Stimulated activated CD4-positive, alpha-beta T cell treated with anti-CD3 and anti-CD28 coated beads, Interleukin-1b, Interleukin-23, amount 100 ng/mL, for 1 hour (primary cell): Measurements from ENCODE around the gene SOX15.
A peak's percentile ranks its signal among the peaks of the same experiment; 100 is the strongest.
"Not testable (repeated sequence)": the region's sequence is repeated elsewhere in the genome, so short reads cannot be mapped to it uniquely, and the experiment has no call there.

Experiments
- DNase-seq, 2 donors: peaks; one replicate each; pipeline ENCODE4 v3.0.0-alpha.2; 2020; ENCODE audit warnings: low read depth in 2 of 2

The SOX15 gene

DNA sequence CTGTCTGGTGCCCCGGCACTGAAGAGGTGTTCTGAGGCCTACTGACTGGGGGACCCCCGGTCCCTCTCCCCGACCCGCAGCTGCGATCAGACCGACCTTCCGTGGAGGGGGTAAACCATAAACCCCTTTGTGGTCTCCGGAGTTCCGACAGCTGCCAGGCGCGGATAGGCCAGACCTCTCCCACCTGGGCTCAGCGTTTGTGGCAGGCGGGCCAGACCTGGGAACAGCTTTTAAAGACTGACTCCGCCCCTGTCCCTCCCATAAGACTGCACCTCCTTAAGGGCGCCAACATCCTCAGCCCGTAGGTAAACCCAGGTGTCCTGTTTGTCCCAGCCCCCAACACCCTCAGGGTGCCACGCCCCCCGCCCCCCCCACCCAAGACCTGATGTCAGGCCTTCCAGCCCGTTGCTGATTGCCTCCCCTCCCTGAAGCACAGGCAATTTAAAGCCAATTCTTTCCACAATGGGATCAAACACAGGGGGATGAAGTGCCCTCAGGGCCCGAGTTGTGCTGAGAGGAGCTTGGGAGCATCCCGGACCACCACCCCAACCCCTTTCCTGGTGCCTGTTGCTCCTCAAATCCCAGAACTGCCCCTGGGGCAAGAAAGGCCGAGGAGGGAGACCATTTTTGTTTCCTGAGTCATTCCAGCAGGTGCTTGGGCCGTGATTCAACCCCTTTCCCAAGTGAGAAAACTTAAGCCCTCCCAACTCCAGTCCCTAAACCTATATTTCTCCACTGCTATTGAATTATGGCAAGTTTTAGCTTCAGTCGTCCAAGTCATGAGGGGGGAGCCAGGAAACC, at the start of gene SOX15:
Gene SOX15, minus strand, starts transcription at position 204 of the 801 bp plus-strand sequence. CDS start 418 bp downstream, outside the sequence.
- no peak for DNase-seq

DNA sequence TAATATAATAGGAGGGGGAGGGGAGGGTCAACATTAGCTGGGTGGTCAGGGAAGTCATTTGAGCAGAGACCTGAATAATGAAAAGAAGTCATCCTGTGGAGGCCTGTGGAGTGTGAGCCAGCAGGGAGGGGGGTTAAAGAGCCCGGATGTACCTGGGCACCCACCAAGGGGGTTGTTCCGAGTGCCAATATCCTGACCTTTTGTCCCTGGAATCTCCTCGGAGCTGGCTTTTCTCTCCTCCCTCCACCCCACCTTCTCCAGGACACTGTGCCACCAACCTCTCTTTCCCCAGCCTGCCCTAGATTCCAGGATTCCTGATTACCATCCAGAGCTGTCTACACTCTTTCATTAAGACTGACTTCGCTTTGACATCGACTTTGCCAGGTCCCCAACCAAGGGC, 46.3 kb upstream of the SOX15 start:
- no peak for DNase-seq

DNA sequence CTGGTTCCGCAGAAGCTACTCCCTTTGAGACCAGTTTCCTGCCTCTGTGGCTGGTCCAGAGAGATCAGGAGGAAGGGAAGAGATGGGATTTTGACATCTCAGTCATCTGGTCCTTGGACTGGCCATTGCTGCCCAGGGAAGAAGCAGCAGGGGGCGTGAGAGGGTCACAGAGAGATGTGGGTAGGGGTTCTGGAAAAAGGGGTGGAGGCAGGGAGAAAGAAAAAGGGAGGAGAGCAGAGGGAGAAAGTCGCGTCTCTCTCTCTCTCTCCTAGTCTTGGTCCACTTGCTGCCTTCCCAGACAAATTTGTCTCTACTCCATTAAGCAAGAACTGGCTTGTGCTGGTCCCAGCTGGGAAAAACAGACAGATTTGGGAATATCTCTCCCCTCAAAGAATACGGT, 44.5 kb upstream of the SOX15 start:
- no peak for DNase-seq

DNA sequence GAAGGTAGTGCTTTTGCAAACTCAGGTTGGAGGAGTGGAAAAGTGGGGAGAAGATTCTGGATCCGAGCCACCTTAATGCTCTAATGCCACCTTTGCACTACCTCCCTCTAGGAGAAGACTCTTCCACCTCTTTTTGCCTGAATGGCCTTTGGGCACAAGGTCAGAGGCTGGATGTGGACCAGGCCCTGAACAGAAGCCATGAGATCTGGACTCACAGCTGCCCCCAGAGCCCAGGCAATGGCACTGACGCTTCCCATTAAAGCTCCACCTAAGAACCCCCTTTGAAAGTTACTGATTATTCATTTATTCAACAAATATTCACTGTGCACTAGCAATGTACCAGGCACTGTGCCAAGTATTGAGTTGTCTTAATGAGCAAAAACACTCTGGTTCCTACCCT, 43.2 kb upstream of the SOX15 start:
- DNase-seq, result no peak

DNA sequence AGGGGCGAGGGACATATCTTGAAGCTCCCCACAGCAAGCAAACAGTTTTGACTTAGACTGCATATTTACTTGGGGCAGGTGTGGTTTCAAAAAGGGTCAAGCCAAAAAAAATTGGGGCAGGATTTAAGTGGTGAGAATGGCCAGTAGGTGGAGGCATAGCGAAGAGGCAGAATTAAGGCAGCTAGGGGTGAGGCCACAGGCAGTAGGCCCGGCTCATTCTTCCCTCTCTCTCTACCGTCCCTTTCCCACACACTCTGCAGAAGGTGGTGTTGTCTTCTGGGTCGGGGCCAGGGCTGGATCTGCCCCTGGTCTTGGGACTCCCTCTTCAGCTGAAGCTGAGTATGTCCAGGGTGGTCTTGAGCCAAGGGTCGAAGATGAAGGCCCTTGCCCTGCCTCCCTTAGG, 42.6 kb upstream of the SOX15 start:
- no peak for DNase-seq

DNA sequence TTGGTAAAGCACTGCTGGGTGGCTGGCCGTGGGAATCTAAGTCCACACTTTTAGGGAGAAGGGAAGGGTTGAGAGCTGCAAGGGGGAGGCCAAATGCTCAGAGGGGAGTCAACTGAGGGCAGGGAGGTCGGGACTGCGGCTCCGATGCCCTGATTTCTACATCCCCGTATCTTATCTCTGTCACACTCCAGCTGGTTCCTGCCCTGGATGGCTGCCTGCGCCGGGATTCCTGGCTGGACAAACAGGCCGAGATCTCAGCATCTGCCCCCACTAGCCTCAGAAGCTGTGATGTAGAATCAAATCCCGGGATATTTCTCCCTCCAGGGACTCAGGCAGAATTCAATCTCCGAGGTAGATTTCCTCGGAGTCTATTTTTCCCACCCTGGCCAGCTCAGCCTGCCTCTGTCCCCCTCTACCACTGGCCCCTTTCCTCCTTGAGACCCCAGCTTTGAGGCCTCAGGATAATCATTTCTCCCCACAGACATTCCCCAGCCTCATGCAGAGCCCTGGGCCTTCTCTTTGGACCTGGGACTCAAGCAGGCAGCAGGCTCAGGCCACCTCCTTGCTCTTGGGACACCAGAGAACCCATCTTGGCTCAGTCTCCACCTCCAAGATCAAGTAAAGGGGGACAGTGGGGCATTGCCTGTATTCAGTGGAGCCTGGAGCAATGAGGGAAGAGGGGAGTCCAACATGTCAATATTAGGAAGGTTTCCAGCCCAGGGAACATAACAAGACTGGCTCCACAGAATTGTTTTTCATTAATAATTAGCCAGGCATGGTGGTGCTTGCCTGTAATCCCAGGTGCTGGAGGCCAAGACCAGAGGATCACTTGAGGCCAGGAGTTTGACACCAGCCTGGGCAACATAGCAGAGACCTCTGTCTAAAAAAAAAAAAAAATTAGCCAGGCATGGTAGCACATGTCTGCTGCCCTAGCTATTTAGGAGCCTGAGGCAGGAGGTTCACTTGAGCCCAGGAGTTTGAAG, 41.8 kb upstream of the SOX15 start:
- DNase-seq, result no peak

DNA sequence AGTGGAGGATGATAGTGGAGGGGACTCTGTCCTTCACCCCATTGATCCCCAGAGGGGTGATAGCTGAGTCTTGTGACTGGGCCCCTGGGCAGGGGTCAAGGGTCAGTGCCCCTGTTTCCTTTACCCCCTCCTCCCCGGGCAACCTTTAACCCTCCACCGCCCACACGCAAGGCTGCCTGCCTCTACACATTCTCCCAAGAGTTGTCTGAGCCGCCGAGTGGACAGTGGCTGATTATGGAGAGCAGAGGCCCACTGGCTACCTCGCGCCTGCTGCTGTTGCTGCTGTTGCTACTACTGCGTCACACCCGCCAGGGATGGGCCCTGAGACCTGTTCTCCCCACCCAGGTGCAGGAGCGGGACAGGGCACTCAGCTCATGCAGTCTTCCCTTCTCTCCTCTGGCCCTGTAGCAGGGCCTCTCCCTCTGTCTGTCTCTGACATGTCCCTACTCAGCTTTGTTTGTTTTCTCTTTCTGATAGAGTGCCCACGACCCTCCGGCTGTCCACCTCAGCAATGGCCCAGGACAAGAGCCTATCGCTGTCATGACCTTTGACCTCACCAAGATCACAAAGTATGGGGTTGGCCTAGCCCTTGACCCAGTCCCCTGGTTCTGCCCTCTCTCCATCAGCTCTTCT, 40.2 kb upstream of the SOX15 start, which contains the start of gene SHBG:
Gene SHBG, plus strand, starts transcription at position 197 of the 633 bp plus-strand sequence. Its CDS starts 38 bp downstream, at position 235.
- no peak for DNase-seq

DNA sequence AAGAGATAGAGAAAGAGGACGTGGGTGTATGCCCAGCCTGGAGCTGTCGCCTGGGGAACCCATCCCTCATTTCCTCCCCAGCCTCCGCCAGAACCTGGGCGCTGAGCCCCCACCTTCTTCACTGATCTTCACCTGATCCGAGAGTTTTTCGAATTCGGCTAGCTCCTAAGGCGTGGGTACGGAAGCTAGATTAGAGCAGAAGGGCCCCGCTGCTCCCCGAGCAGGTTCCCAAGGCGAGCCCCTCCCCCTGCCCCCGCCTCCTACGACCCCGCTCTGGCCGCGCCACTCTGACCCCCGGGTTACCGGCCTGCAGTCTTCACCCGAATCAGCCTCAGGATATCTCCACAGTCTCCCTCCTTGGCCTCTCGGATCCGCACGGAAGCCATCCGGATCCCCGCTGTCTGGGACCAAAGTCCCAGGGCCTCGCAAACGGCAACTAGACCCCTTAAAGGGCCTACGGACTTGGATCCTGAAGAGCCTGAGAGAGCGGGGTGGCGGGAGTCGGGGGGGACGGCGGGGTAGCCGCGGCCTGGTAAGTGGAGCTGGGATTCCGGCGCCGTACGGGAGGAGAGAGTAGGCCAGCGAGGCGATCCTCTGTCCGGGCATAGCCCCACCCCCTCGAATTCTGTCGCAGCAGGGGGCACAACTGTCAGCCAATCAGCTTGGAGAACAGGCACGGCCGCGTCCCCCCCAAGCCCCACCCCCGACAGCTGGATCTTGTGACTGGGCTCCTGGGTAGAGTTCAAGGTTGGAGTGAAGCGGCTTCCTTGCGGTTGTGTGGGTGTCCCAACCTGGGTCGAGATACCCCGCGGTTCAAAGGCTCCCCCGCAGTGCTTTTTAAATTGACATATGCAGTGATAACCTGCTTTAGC, 37.6 kb upstream of the SOX15 start, which contains the start of gene SAT2:
Gene SAT2, minus strand, starts transcription at position 572 of the 872 bp plus-strand sequence. Its CDS starts 186 bp downstream, at position 386.
- peak; percentile 55 to 69 for DNase-seq

DNA sequence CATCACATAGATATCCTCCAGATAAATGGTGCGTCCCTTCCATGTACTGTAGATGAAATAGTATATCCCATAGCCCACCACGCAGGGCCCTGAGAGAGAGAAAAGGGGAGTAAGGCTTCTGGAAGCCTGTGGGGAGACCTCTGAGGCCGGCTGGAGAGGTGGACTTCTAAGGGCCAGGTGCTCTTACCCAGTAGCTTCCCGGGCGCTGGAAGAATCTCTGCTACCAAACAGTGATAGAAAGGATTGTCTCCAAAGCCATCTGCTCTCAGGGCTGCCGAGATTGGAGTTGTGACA, 37.0 kb upstream of the SOX15 start:
- no peak for DNase-seq

DNA sequence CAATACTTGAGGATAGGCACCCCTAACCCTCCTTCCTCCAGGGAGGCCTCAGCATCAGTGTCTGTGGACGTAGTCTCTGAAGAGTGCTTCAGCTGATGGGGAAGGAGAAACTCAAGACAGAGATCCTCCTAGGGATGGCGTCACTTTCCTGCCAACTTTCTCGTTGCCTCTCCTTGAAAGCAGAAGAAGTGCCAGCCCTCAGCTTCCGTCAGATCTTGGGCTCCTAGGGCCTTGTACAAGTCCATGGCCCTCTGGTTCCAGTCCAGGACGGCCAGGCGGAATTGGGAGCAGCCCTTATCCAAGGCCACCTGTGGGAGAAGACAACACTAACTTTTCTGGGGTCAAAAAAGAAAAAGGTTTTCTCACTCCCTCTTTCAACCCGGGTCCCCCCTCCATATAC, 36.4 kb upstream of the SOX15 start:
- DNase-seq, result no peak

DNA sequence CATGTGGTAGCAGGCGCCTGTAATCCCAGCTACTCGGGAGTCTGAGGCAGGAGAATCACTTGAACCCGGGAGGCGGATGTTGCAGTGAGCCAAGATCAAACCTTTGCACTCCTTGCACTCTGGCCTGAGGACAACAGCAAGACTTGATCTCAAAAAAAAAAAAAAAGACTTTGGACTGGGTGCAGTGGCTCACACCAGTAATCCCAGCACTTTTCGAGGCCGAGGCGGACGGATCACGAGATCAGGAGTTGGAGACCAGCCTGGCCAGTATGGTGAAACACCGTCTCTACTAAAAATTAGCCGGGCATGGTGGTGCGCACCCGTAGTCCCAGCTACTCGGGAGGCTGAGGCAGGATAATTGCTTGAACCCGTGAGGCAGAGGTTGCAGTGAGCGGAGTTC, 35.9 kb upstream of the SOX15 start:
- DNase-seq, result not testable (repeated sequence)

DNA sequence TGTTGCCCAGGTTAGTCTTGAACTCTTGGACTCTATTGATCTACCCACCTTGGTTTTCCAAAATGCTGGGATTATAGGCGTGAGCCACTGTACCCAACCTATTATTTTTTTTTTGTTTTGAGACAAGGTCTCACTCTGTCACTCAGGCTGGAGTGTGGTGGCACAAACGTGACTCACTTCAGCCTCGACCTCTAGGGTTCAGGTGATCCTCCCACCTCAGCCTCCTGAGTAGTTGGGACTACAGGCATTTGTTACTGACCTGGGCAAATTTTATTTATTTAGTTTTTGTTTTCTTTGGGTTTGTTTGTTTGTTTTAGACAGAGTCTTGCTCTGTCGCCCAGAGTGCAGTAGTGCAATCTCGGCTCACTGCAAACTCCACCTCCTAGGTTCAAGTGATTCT, 33.8 kb upstream of the SOX15 start:
- no peak for DNase-seq

DNA sequence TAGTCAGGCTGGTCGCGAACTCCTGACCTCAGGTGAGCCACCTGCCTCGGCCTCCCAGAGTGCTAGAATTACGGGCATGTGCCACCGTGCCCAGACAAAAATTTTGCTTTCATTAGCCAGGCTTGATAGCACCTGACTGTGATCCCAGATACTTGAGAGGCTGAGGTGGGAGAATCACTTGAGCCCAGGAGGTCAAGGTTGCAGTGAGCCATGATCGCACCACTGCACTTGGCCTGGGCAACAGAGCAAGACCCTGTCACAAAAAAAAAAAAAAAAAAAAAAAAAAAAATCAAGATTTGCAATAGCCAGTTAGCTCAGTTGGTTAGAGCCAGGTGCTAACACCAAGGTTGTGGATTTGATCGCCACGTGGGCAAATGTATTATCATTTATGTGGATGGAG, 30.9 kb upstream of the SOX15 start:
- DNase-seq, result no peak

DNA sequence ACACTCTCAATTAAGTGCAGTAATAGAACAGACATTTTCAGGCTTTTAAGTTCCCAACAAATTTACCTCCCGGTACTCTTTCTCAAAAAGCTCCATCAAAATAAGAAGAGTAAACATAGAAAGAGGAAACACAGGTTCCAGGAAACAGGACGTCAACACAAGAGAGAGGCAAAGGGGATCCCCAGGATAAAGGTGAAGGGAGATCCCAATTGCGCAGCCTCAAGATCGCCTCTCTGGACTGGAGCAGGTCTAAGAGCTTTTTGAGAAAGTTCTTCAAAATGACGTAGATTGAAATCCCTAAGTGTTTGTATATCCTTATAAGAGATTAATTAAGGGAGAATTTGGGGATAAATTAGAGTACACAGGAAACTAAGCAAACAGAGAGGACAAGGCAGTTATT, 28.7 kb upstream of the SOX15 start:
- DNase-seq, result no peak

DNA sequence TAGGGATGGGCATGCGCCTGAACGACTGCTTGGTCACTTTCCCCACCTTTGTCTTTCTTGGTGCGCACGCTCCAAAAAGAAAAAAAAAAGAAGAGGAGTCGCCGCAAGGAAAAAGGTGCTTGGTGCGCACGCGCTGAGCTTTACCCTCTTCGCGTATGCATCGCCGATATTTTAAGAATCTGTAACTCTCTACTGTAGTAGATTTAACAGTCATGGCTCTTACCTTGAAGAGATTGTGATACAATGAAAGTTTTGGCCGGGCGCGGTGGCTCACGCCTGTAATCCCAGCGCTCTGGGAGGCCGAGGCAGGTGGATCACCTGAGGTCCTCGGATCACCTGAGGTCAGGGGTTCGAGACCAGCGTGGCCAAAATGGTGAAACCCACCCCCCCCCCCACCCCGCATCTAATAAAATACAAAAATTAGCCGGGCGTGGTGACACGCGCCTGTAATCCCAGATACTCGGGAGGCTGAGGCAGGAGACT, 25.4 kb upstream of the SOX15 start:
- DNase-seq, result no peak

DNA sequence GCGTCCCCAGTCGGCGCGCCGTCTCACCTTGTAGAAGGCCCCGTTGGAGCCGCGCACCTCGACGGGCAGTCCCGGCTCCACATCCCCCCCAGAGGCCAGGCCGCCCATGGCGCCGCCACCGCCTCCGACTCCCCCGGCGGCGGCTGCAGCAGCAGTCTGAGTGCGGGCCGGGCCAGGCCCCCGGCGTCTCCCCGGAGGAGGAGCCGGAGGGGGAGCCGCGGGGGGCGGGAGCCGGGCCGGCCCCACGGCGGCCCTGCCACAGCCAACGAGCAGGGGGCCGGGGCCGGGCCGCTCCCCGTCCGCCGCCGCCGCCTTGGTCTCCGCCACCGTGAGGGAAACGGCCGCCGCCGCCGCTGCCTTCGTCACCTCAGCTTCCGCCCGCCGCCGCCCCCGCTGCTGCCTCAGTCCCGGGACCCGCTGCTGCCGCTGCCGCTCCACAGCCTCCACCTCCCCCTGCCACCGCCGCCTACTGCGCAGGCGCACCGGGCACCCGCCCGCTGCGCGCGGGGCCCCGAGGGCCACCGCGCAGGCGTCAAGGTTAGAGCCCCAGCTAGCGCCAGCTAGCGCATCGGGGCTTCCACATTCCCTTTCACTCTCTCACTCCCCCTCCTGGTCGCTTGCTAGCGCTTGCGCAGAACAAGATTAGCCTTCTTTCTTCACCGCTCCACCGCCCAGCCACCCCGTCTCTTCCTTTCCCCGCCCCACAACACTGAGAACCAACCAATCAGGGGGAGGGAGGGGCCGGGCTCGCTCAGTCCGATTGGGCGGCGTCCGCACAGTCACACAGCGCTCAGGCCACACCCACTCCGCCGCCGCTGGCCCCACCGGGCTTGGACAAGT, 24.8 kb upstream of the SOX15 start, which contains the start of gene FXR2:
Gene FXR2, minus strand, starts transcription at position 473 of the 840 bp plus-strand sequence. Its CDS starts 365 bp downstream, at position 108.
- DNase-seq, result peak; percentile 95 to 99

DNA sequence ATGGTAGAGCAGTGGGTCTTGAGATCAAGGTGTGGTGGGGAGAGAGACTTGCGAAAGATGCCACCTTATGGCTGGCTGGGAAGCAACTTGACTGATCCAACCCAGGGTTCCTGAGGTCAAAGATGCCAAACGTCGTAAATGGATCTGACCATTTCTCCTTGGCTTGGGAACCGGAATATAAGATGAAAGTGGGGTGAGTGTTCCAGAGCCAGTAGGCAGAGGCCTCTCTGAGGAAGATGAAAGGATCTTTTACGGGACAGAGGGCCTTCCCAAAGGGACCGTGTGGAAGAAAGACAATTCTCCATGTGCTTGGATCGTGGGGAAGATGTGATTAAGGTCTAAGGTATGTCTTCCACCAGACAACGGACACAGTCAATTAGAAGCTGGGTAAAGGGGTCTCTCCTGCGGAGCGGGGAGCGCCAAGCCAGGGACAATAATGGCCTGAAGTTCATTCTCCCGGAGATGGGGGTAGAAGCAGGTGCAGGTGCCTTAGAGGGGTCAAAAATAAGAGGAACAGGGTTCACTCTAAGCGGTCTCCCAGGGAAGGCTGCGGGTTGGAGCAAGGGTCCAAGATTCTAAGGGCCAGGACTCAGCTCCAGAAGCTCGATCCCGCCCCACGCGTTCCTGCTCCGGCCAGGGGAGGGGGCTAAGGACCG, 24.0 kb upstream of the SOX15 start:
- DNase-seq, result no peak

DNA sequence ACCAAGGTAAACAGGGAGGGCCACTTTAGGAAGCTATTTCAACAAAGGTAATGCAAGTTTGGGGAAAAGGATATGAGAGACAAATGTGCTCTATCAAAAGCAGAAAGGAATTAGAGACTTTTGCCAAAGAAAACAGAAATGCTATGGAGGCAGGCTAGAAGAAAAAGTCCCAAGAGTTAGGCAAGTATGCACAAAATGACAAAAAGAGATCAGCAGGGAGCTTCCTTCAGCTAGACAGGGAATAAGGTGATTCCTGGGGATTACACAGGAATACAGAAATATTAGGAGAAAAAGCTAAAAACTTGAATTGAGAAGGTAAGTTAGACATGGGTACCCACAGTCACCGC, 22.4 kb upstream of the SOX15 start:
- no peak for DNase-seq

DNA sequence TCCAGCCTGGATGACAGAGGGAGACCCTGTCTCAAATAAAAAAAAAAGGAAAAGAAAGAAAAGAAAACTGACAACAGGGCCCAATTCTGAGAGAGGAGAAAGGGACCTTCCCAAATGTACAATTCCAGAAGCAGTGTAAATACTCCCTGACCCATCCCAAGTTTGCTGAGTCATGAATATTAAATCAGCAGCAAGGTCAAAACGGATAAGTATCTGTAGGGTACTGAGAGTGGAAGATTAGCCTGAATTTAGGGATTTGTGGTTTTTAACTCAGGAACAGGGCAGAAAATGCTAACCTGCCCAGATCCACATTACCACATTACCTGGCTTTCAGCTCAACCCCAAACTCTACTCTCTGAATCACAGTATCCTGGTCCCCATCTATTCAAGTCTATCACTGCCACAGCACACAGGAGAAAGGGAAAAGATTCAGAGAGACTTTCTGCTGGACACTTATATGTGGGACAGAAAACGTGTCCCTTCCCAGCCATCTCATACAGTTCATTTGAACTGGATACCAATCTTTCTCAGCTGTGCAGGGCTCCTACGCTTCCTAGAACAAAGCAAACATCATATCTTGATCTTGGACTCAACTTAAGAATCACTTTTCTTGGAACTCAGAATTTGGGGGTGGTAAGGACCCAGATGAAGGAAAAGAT, 21.9 kb upstream of the SOX15 start:
- no peak for DNase-seq
